Measurements from ENCODE around the gene DIO1.

The DIO1 gene

GRCh38 chr1:53892911-53893310 is 1.1 kb upstream of the DIO1 start:
- intact Hi-C loops (cut with DNase I), result no loop called here
- peak in 4 of 10 donors; percentile 21 to 86 (median 24) for DNase-seq

- DNase-seq, result no peak
- intact Hi-C loops (cut with DNase I), result no loop called here
These were observed 657 bp downstream of the DIO1 start for GRCh38 chr1:53894644-53895043.

GRCh38 chr1:53895421-53895820 is 1.4 kb downstream of the DIO1 start:
- DNase-seq, result peak in 3 of 10 donors; percentile 21 to 47 (median 37)
- intact Hi-C loops (cut with DNase I), result no loop called here

GRCh38 chr1:53896635-53897229 is 2.7 kb downstream of the DIO1 start:
- intact Hi-C loops (cut with DNase I), result no loop called here
- DNase-seq, result no peak

- intact Hi-C loops (cut with DNase I), result no loop called here
- DNase-seq, result peak in 2 of 10 donors; percentile 26 to 70
These were observed 5.2 kb downstream of the DIO1 start for GRCh38 chr1:53899206-53899628.

GRCh38 chr1:53899708-53900107 is 5.7 kb downstream of the DIO1 start:
- peak in 1 of 10 donors; percentile 22 for DNase-seq
- intact Hi-C loops (cut with DNase I), result no loop called here

GRCh38 chr1:53902235-53903138 is 8.5 kb downstream of the DIO1 start:
- intact Hi-C loops (cut with DNase I), result no loop called here
- DNase-seq, result no peak

- DNase-seq, result no peak
- intact Hi-C loops (cut with DNase I), result no loop called here
These were observed 11.5 kb downstream of the DIO1 start for GRCh38 chr1:53905509-53905908.

- DNase-seq, result no peak
- intact Hi-C loops (cut with DNase I), result no loop called here
These were observed 12.1 kb downstream of the DIO1 start for GRCh38 chr1:53906121-53906520.

GRCh38 chr1:53909946-53910345 is 16.0 kb downstream of the DIO1 start:
- DNase-seq, result no peak
- intact Hi-C loops (cut with DNase I), result no loop called here

GRCh38 chr1:53911442-53911841 is 17.5 kb downstream of the DIO1 start:
- DNase-seq, result no peak
- intact Hi-C loops (cut with DNase I), result no loop called here

- intact Hi-C loops (cut with DNase I), result no loop called here
- DNase-seq, result peak in 1 of 10 donors; percentile 39
These were observed 19.5 kb downstream of the DIO1 start for GRCh38 chr1:53913352-53914033.

GRCh38 chr1:53918343-53918742 is 24.4 kb downstream of the DIO1 start:
- intact Hi-C loops (cut with DNase I), result no loop called here
- DNase-seq, result no peak

GRCh38 chr1:53919675-53920066 is 25.7 kb downstream of the DIO1 start:
- intact Hi-C loops (cut with DNase I), result no loop called here

GRCh38 chr1:53927376-53927881 is 33.4 kb downstream of the DIO1 start:
- no peak for DNase-seq

More at GRCh38 chr1:53919675-53920066, 25.7 kb downstream of the DIO1 start:
- no peak for DNase-seq

GRCh38 chr1:53929246-53929960 is 35.4 kb downstream of the DIO1 start:
- intact Hi-C loops (cut with DNase I), result no loop called here
- no peak for DNase-seq

More at GRCh38 chr1:53927376-53927881, 33.4 kb downstream of the DIO1 start:
- intact Hi-C loops (cut with DNase I), result no loop called here

GRCh38 chr1:53930932-53931331 is 36.9 kb downstream of the DIO1 start:
- no peak for DNase-seq
- intact Hi-C loops (cut with DNase I), result no loop called here

GRCh38 chr1:53931523-53931922 is 37.5 kb downstream of the DIO1 start:
- intact Hi-C loops (cut with DNase I), result no loop called here
- DNase-seq, result no peak

- no peak for DNase-seq
- intact Hi-C loops (cut with DNase I), result no loop called here
These were observed 40.3 kb downstream of the DIO1 start for GRCh38 chr1:53934170-53934765.

- DNase-seq, result no peak
- intact Hi-C loops (cut with DNase I), result no loop called here
These were observed 42.4 kb downstream of the DIO1 start for GRCh38 chr1:53936430-53936829.

Measured in posterior cingulate gyrus (tissue), 11 donors.